IMR-90 (cell line): ENCODE measurements around the gene FAM131B. TPM values are rescaled to one million over a fixed set of nuclear protein-coding genes. Genes with fewer than 3 reads are reported as not detected.

Source experiments
- ATAC-seq: fragments of 200-7000 bp; cut with Tn5 transposase; 2 replicates; pipeline ENCODE4 v1.9.1; 2020; ENCODE audit warnings: low read depth, mild to moderate bottlenecking, moderate library complexity
- BruUV-seq: library from RNA; stranded (reverse); fragments of 400-500 nt; replicated peaks from 2 replicates; lab custom pipeline; 2021; lab: Mats Ljungman, UMichigan
- CTCF ChIA-PET: fragments of 300-600 bp; formaldehyde crosslinking; extraction: SDS; loops from one replicate; lab custom pipeline; 2021; ENCODE audit warnings: antibody characterized with exemption; lab: Yijun Ruan, JAX
- POLR2A ChIA-PET: fragments of 300-600 bp; sonication (Branson Sonifier 250); formaldehyde crosslinking; loops from one replicate; lab custom pipeline; 2022; ENCODE audit warnings: antibody characterized with exemption; ENCODE audit not compliant: unreplicated experiment; lab: Charles Lee
- DNase-seq: peaks from one replicate; pipeline ENCODE4 v3.0.0; 2013
- H2AFZ ChIP-seq: replicated peaks from 2 replicates; pipeline ENCODE3; 2013; ENCODE audit warnings: low read length, mild to moderate bottlenecking; ENCODE audit not compliant: poor library complexity
- H2AK5ac ChIP-seq: 2 replicates; pipeline ENCODE4 v1.6.1; 2013; ENCODE audit warnings: low read depth, low read length, inconsistent platforms
- H2AK9ac ChIP-seq: replicated peaks from 2 replicates; pipeline ENCODE3; 2013; ENCODE audit warnings: mild to moderate bottlenecking, low read depth, low read length, moderate library complexity; ENCODE audit not compliant: poor library complexity
- H2BK120ac ChIP-seq: 2 replicates; pipeline ENCODE4 v1.6.1; 2013; ENCODE audit warnings: low read depth, low read length, inconsistent platforms
- H2BK15ac ChIP-seq: 3 replicates; pipeline ENCODE4 v1.6.1; 2013; ENCODE audit warnings: low read depth, low read length, inconsistent platforms
- H2BK20ac ChIP-seq: 2 replicates; pipeline ENCODE4 v1.6.1; 2013; ENCODE audit warnings: low read depth, mild to moderate bottlenecking, inconsistent platforms, low read length, moderate library complexity
- H2BK5ac ChIP-seq: 2 replicates; pipeline ENCODE4 v1.6.1; 2013; ENCODE audit warnings: mild to moderate bottlenecking, low read depth, low read length, inconsistent platforms; ENCODE audit not compliant: poor library complexity, severe bottlenecking
- H3K14ac ChIP-seq: replicated peaks from 2 replicates; pipeline ENCODE4 v1.6.1; 2013; ENCODE audit warnings: low read depth, low read length, inconsistent platforms
- H3K18ac ChIP-seq: 2 replicates; pipeline ENCODE4 v1.6.1; 2013; ENCODE audit warnings: low read depth, low read length, control low read depth
- H3K23ac ChIP-seq: 2 replicates; pipeline ENCODE4 v1.6.1; 2013; ENCODE audit warnings: low read depth, low read length, inconsistent platforms
- H3K27ac ChIP-seq: 2 replicates; pipeline ENCODE4 v1.5.1; 2013; ENCODE audit warnings: mild to moderate bottlenecking, control low read depth, low read length; ENCODE audit not compliant: insufficient read depth
- H3K27me3 ChIP-seq: 2 replicates; pipeline ENCODE4 v1.6.1; 2013; ENCODE audit warnings: low read length; ENCODE audit not compliant: control insufficient read depth, insufficient read depth
- H3K36me3 ChIP-seq: 2 replicates; pipeline ENCODE4 v1.6.1; 2013; ENCODE audit warnings: low read length, mixed read lengths; ENCODE audit not compliant: control insufficient read depth, insufficient read depth
- H3K4ac ChIP-seq: 2 replicates; pipeline ENCODE4 v1.6.1; 2013; ENCODE audit warnings: low read depth, low read length, inconsistent platforms
- H3K4me1 ChIP-seq: 2 replicates; pipeline ENCODE4 v1.6.1; 2013; ENCODE audit warnings: low read length, mixed read lengths; ENCODE audit not compliant: control insufficient read depth, insufficient read depth
- H3K4me2 ChIP-seq: 2 replicates; pipeline ENCODE4 v1.6.1; 2013; ENCODE audit warnings: low read depth, mild to moderate bottlenecking, control low read depth, low read length, moderate library complexity
- H3K4me3 ChIP-seq: 2 replicates; pipeline ENCODE4 v1.5.1; 2013; ENCODE audit warnings: low read depth, mild to moderate bottlenecking, control low read depth, low read length, moderate library complexity; ENCODE audit not compliant: insufficient read depth
- H3K56ac ChIP-seq: 2 replicates; pipeline ENCODE4 v1.6.1; 2013; ENCODE audit warnings: low read length, inconsistent platforms; ENCODE audit not compliant: insufficient read depth; ENCODE audit errors: extremely low read depth
- H3K79me1 ChIP-seq, 2 experiments: 2 replicates each; pipeline ENCODE4 v1.6.1; 2013; ENCODE audit warnings: low read length in 2 of 2, inconsistent platforms in 1 of 2, low read depth in 1 of 2
- H3K9ac ChIP-seq: 2 replicates; pipeline ENCODE4 v1.6.1; 2013; ENCODE audit warnings: low read depth, low read length, control low read depth
- H3K9me1 ChIP-seq: 2 replicates; pipeline ENCODE4 v1.6.1; 2013; ENCODE audit warnings: low read length, inconsistent platforms; ENCODE audit not compliant: insufficient read depth
- H3K9me3 ChIP-seq: 2 replicates; pipeline ENCODE4 v1.6.1; 2013; ENCODE audit warnings: low read length; ENCODE audit not compliant: control insufficient read depth, insufficient read depth
- H4K20me1 ChIP-seq: 2 replicates; pipeline ENCODE4 v1.6.1; 2013; ENCODE audit warnings: low read length, inconsistent platforms; ENCODE audit not compliant: insufficient read depth
- H4K5ac ChIP-seq: 2 replicates; pipeline ENCODE4 v1.6.1; 2013; ENCODE audit warnings: mild to moderate bottlenecking, low read depth, low read length, control low read depth
- H4K8ac ChIP-seq, 2 experiments: 2 replicates each; pipeline ENCODE4 v1.6.1; 2013; ENCODE audit warnings: low read depth in 2 of 2, low read length in 2 of 2, control low read depth in 1 of 2, inconsistent platforms in 1 of 2
- H4K91ac ChIP-seq: 2 replicates; pipeline ENCODE4 v1.6.1; 2013; ENCODE audit warnings: low read depth, low read length, inconsistent platforms; ENCODE audit not compliant: insufficient read depth
- CEBPB ChIP-seq: IDR thresholded peaks from 2 replicates; pipeline ENCODE4 v1.6.1; 2012; ENCODE audit warnings: low read depth, low read length, improper control_type of control experiment
- CHD1 ChIP-seq: IDR thresholded peaks from 2 replicates; pipeline ENCODE4 v1.6.1; 2012; ENCODE audit warnings: low read depth, low read length, improper control_type of control experiment
- CTCF ChIP-seq: conservative IDR thresholded peaks from 2 replicates; pipeline ENCODE4 v1.5.1; 2012; ENCODE audit warnings: mild to moderate bottlenecking, low read depth, low read length, improper control_type of control experiment
- ELK1 ChIP-seq: fragments of 150-350 bp; IDR thresholded peaks from 2 replicates; pipeline ENCODE4 v1.6.1; 2016; ENCODE audit warnings: low read depth, mild to moderate bottlenecking, low read length, moderate library complexity, borderline replicate concordance
- FOS ChIP-seq: fragments of 150-350 bp; IDR thresholded peaks from 2 replicates; pipeline ENCODE4 v1.6.1; 2016; ENCODE audit warnings: low read depth, low read length
- MAFK ChIP-seq: IDR thresholded peaks from 2 replicates; pipeline ENCODE4 v1.6.1; 2012; ENCODE audit warnings: low read depth, low read length, improper control_type of control experiment
- MAZ ChIP-seq: IDR thresholded peaks from 2 replicates; pipeline ENCODE4 v1.6.1; 2012; ENCODE audit warnings: low read depth, mild to moderate bottlenecking, low read length, improper control_type of control experiment, moderate library complexity, borderline replicate concordance
- MXI1 ChIP-seq: IDR thresholded peaks from 2 replicates; pipeline ENCODE4 v1.6.1; 2012; ENCODE audit warnings: low read depth, mild to moderate bottlenecking, low read length, moderate library complexity, borderline replicate concordance
- NFE2L2 ChIP-seq: fragments of 150-350 bp; IDR thresholded peaks from 2 replicates; pipeline ENCODE4 v1.6.1; 2016; ENCODE audit warnings: low read depth, mild to moderate bottlenecking, low read length
- POLR2A ChIP-seq: IDR thresholded peaks from 2 replicates; pipeline ENCODE4 v1.6.1; 2012; ENCODE audit warnings: mild to moderate bottlenecking, low read depth, low read length
- RAD21 ChIP-seq: IDR thresholded peaks from 2 replicates; pipeline ENCODE4 v1.6.1; 2012; ENCODE audit warnings: low read length, improper control_type of control experiment
- RCOR1 ChIP-seq: IDR thresholded peaks from 2 replicates; pipeline ENCODE4 v1.6.1; 2012; ENCODE audit warnings: mild to moderate bottlenecking, low read length, improper control_type of control experiment; ENCODE audit not compliant: insufficient replicate concordance
- RFX5 ChIP-seq: IDR thresholded peaks from 2 replicates; pipeline ENCODE4 v1.8.0; 2012; ENCODE audit warnings: low read depth, mild to moderate bottlenecking, low read length, moderate library complexity
- SMC3 ChIP-seq: fragments of 150-350 bp; IDR thresholded peaks from 2 replicates; pipeline ENCODE4 v1.6.1; 2016; ENCODE audit warnings: low read depth, mild to moderate bottlenecking, antibody characterized with exemption, low read length, moderate library complexity
- USF2 ChIP-seq: fragments of 150-350 bp; IDR thresholded peaks from 2 replicates; pipeline ENCODE4 v1.6.1; 2017; ENCODE audit warnings: mild to moderate bottlenecking, antibody characterized with exemption, low read length, low read depth
- WGBS, 2 experiments: methylation state at CpG; one replicate each; pipeline versions ENCODE4 v1.1.5 to v1.1.7; 2013; ENCODE audit warnings: missing lambda C conversion rate in 2 of 2; ENCODE audit not compliant: insufficient read length in 1 of 2; ENCODE audit errors: extremely low coverage in 2 of 2; 5-methylcytosine and 5-hydroxymethylcytosine counted together
- dilution Hi-C: fragments of 300-500 bp; cut with HindIII; formaldehyde crosslinking; loops from one replicate; pipeline ENCODE4 v1.14.3; 2018; ENCODE audit warnings: low sequenced_read_pairs; ENCODE audit not compliant: unreplicated experiment
- in situ Hi-C: fragments of 300-500 bp; cut with MboI; formaldehyde crosslinking; loops from 3 replicates; pipeline ENCODE4 v1.14.3; 2019; ENCODE audit warnings: low sequenced_read_pairs, inconsistent platforms, mixed read lengths
- intact Hi-C: fragments of 100-400 bp; cut with micrococcal nuclease; formaldehyde crosslinking; loops from 2 replicates; pipeline ENCODE4 v1.10.0; 2022
- polyA plus RNA-seq, 3 experiments: library from polyadenylated mRNA; depleted of rRNA; stranded (reverse); fragments of >200 nt; gene quantifications; 2 replicates each; pipeline ENCODE4 v1.2.3, GENCODE V29; 2012; ENCODE audit warnings: low replicate concordance in 1 of 3
- total RNA-seq: library from RNA; depleted of rRNA; stranded (reverse); fragments of >200 nt; gene quantifications from 2 replicates; pipeline ENCODE4 v1.2.3, GENCODE V29; 2012

The FAM131B gene
- total and polyA plus RNA-seq, 2 of the 4 experiments (the other 2 are of a cell fraction), result 3.4 to 4.3 TPM

GRCh38 chr7:143394068-143394467 is 31.6 kb upstream of the FAM131B start:
- Histone ChIP-seq H3K4me1 (peaks cover 36% of the 10 kb centered on the region), H4K91ac (no peak overlapping the region), H3K56ac (no peak overlapping the region), H2AFZ (no peak overlapping the region), H3K4ac (no peak overlapping the region), H4K20me1 (peaks cover 51% of the 10 kb centered on the region), H2BK120ac (no peak overlapping the region), H3K23ac (no peak overlapping the region), H2BK15ac (no peak overlapping the region), H2AK9ac (no peak overlapping the region), H3K14ac (no peak overlapping the region), H2AK5ac (no peak overlapping the region), H3K27ac (no peak overlapping the region), H3K27me3 (peaks cover 3% of the 10 kb centered on the region; the same call in 1 of the 2 replicates), H2BK5ac (no peak overlapping the region), H3K9ac (no peak overlapping the region), H3K4me2 (no peak overlapping the region), H3K4me3 (no peak overlapping the region), H3K18ac (no peak overlapping the region), H3K36me3 (peaks cover 38% of the 10 kb centered on the region), H3K9me3 (no peaks in the 10 kb centered on the region), H3K79me1 (peaks cover 13 to 35% of the 10 kb centered on the region in 2 experiments; a peak in 3 of 4 replicates), H4K5ac (no peak overlapping the region), H3K9me1 (peaks cover 30% of the 10 kb centered on the region), H2BK20ac (no peak overlapping the region), H4K8ac (no peak overlapping the region)
- POLR2A ChIA-PET, result interaction anchor here (1.7 kb wide), 1 partner anchor 10 kb away, joined by 5 read pairs; no protein-coding TSS in a partner anchor
- intact Hi-C loops (loop anchor here (5.0 kb wide), 1 partner anchor 98 kb away; no protein-coding TSS in a partner anchor), in situ Hi-C loops (no loop called here), dilution Hi-C loops (no loop called here)
- DNase-seq (no peak), ATAC-seq (no peak)
- CTCF ChIA-PET, result interaction anchor here (0.5 kb wide), 1 partner anchor 41 kb away, joined by 3 read pairs; no protein-coding TSS in a partner anchor
- 100% methylated on average over 2 of the region's 6 CpGs; no CpG with 5 or more reads in 1 of the 2 experiments for WGBS, 2 experiments
- BruUV-seq, result no TSS peak
- TF ChIP-seq RCOR1 (no peak), NFE2L2 (no peak), POLR2A (no peak; the same call in 1 of the 2 replicates), USF2 (no peak), RFX5 (no peak), ELK1 (no peak), MXI1 (no peak), MAZ (no peak), SMC3 (no peak), CTCF (no peak), CHD1 (no peak), FOS (no peak), CEBPB (no peak), MAFK (no peak), RAD21 (no peak)
